B cell (primary cell): Measurements from ENCODE around the gene COL16A1. TPM values are rescaled to one million over a fixed set of nuclear protein-coding genes. Genes with fewer than 3 reads are reported as not detected.

Experiments
- ATAC-seq: fragments of 200-7000 bp; cut with Tn5 transposase; one replicate; pipeline ENCODE4 v1.10.0; 2021; ENCODE audit warnings: low read depth, mild to moderate bottlenecking, moderate number of reproducible peaks, moderate library complexity
- CTCF ChIA-PET: fragments of 350-600 bp; sonication (Branson Sonifier 250); formaldehyde crosslinking; loops from one replicate; lab custom pipeline; 2021; ENCODE audit warnings: antibody characterized with exemption, inconsistent platforms; lab: Charles Lee
- POLR2A ChIA-PET: fragments of 350-600 bp; sonication (Branson Sonifier 250); formaldehyde crosslinking; loops from one replicate; lab custom pipeline; 2021; ENCODE audit warnings: antibody characterized with exemption; lab: Charles Lee
- DNase-seq: peaks from one replicate; pipeline ENCODE4 v3.0.0; 2013
- H2AFZ ChIP-seq: 2 replicates; pipeline ENCODE4 v1.6.1; 2012; ENCODE audit warnings: mild to moderate bottlenecking, low read depth, low read length; ENCODE audit not compliant: insufficient read depth, poor library complexity, severe bottlenecking
- H3K27ac ChIP-seq, 2 donors: 1 replicate in 1 of 2; 2 replicates in 1 of 2; pipeline ENCODE4 v1.5.1; 2012 to 2013; ENCODE audit warnings: low read length in 2 of 2, mild to moderate bottlenecking in 2 of 2, moderate library complexity in 1 of 2
- H3K27me3 ChIP-seq, 4 experiments: fragments of 200-600 bp in 1 of 4; sonication (generic) in 1 of 4; replicated peaks in 1 of 4; 1 replicate in 2 of 4; 2 replicates in 2 of 4; pipeline versions ENCODE4 v1.6.1 to v1.7.0; 2013 to 2016; ENCODE audit warnings: low read length in 3 of 4, mild to moderate bottlenecking in 2 of 4, mixed read lengths in 1 of 4, moderate library complexity in 1 of 4; ENCODE audit not compliant: insufficient read depth in 4 of 4, control insufficient read depth in 3 of 4; ENCODE audit errors: control extremely low read depth in 1 of 4
- H3K36me3 ChIP-seq, 2 experiments: replicated peaks in 1 of 2; 1 replicate in 1 of 2; 2 replicates in 1 of 2; pipeline versions ENCODE4 v1.6.1 to v1.7.1; 2013; ENCODE audit warnings: low read length in 1 of 2; ENCODE audit not compliant: insufficient read depth in 2 of 2, control insufficient read depth in 1 of 2; ENCODE audit errors: control extremely low read depth in 1 of 2, extremely low read depth in 1 of 2
- H3K4me1 ChIP-seq, 2 donors: fragments of 200-600 bp in 1 of 2; sonication (generic) in 1 of 2; 1 replicate in 1 of 2; 2 replicates in 1 of 2; pipeline versions ENCODE4 v1.5.1 to v1.6.1; 2013 to 2017; ENCODE audit warnings: low read length in 2 of 2; ENCODE audit not compliant: control insufficient read depth in 2 of 2, insufficient read depth in 2 of 2
- H3K4me2 ChIP-seq: replicated peaks from 2 replicates; pipeline ENCODE3; 2012; ENCODE audit warnings: mild to moderate bottlenecking, low read depth, low read length; ENCODE audit not compliant: poor library complexity, severe bottlenecking
- H3K4me3 ChIP-seq, 5 experiments: fragments of 200-600 bp in 1 of 5; sonication (generic) in 1 of 5; 1 replicate in 3 of 5; 2 replicates in 2 of 5; pipeline versions ENCODE4 v1.5.1 to v1.7.0; 2011 to 2016; ENCODE audit warnings: low read length in 4 of 5, mild to moderate bottlenecking in 4 of 5, low read depth in 2 of 5, control low read depth in 1 of 5, moderate library complexity in 1 of 5; ENCODE audit not compliant: insufficient read depth in 1 of 5; ENCODE audit errors: control extremely low read depth in 1 of 5, extremely low read depth in 1 of 5
- H3K79me2 ChIP-seq: fragments of 200-600 bp; sonication (generic); one replicate; pipeline ENCODE4 v1.6.0; 2016; ENCODE audit warnings: low read length; ENCODE audit not compliant: control insufficient read depth, insufficient read depth
- H3K9ac ChIP-seq: fragments of 200-600 bp; sonication (generic); 2 replicates; pipeline ENCODE4 v1.6.1; 2017; ENCODE audit warnings: mild to moderate bottlenecking, low read length, moderate library complexity
- H3K9me3 ChIP-seq, 3 donors: one replicate each; pipeline versions ENCODE4 v1.6.1 to v1.7.1; 2013; ENCODE audit warnings: low read length in 2 of 3; ENCODE audit not compliant: control insufficient read depth in 2 of 3, insufficient read depth in 1 of 3; ENCODE audit errors: control extremely low read depth in 1 of 3
- H4K20me1 ChIP-seq: 2 replicates; pipeline ENCODE4 v1.6.0; 2012; ENCODE audit warnings: mild to moderate bottlenecking, low read length; ENCODE audit not compliant: insufficient read depth, control insufficient read depth, poor library complexity, severe bottlenecking
- H3K27ac Mint-ChIP-seq: one replicate; pipeline ENCODE4 v1.8.0; 2021; ENCODE audit warnings: mixed read lengths
- H3K27me3 Mint-ChIP-seq: one replicate; pipeline ENCODE4 v1.8.0; 2021; ENCODE audit warnings: mixed read lengths
- H3K4me1 Mint-ChIP-seq: one replicate; pipeline ENCODE4 v1.8.0; 2021; ENCODE audit warnings: mixed read lengths
- H3K4me3 Mint-ChIP-seq: one replicate; pipeline ENCODE4 v1.8.0; 2021; ENCODE audit warnings: mixed read lengths
- H3K9me3 Mint-ChIP-seq: one replicate; pipeline ENCODE4 v1.8.0; 2022; ENCODE audit warnings: mixed read lengths; ENCODE audit not compliant: insufficient read depth
- CTCF ChIP-seq: fragments of 200-600 bp; IDR thresholded peaks from one replicate; pipeline ENCODE4 v1.8.0; 2022; ENCODE audit warnings: antibody characterized with exemption, mild to moderate bottlenecking
- EZH2 ChIP-seq: IDR thresholded peaks from 2 replicates; pipeline ENCODE4 v1.6.1; 2012; ENCODE audit warnings: borderline replicate concordance, low read depth, mild to moderate bottlenecking, moderate library complexity, low read length; ENCODE audit not compliant: insufficient read depth, poor library complexity, severe bottlenecking
- WGBS: methylation state at CpG from one replicate; pipeline ENCODE4 v1.1.5; 2013; ENCODE audit warnings: missing lambda C conversion rate; ENCODE audit not compliant: insufficient coverage; 5-methylcytosine and 5-hydroxymethylcytosine counted together
- intact Hi-C: fragments of 100-400 bp; cut with micrococcal nuclease; formaldehyde crosslinking; loops from one replicate; pipeline ENCODE4 v1.10.0; 2022
- polyA plus RNA-seq: library from polyadenylated mRNA; depleted of rRNA; stranded (reverse); fragments of >200 nt; gene quantifications from 2 replicates; pipeline ENCODE4 v1.2.3, GENCODE V29; 2012
- total RNA-seq, 2 donors: library from RNA; stranded (reverse); fragments of 120-200 nt in 1 of 2; gene quantifications; 1 replicate in 1 of 2; 2 replicates in 1 of 2; pipeline versions ENCODE4 v1.2.3 to v1.2.4, GENCODE V29; 2013 to 2022

COL16A1 gene
- total and polyA plus RNA-seq, 2 donors (not counting 1 experiment from before 2014, with no cell fraction given): 0.07 TPM; not detected in 1

DNA sequence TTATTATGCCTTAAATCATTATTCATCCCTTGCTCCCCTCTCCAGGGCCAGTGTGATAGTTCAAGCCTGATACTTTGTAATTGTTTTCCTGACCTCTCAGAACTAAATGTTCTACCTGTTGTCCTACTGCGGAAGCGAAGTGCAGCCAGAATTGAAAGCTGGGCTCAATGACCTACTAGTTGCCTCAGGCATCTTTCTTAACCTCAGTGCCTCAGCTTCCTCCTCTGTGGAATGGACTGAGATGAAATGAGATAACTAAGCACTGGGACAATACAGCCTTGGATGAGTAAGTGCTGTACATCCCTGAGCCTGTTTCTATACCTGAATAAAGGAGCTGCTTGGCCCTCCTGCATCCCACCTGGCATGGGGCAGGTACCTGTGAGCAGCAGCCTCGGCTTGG is 26.4 kb downstream of the COL16A1 start:
- ChIA-PET CTCF (no interaction called here), POLR2A (no interaction called here)
- Histone ChIP-seq H3K9ac (no peak overlapping the region), H3K4me3 (no peak overlapping the region), H3K4me2 (no peak overlapping the region), H3K36me3 (no peaks in the 10 kb centered on the region), H4K20me1 (no peaks in the 10 kb centered on the region), H3K9me3 (no peaks in the 10 kb centered on the region), H3K27me3 (peaks cover 0 to 8% (median 0%) of the 10 kb centered on the region in 4 experiments), H3K27ac (no peak overlapping the region), H2AFZ (no peak overlapping the region), H3K79me2 (no peaks in the 10 kb centered on the region), H3K4me1 (no peaks in the 10 kb centered on the region)
- intact Hi-C loops: no loop called here
- DNase-seq (no peak), ATAC-seq (no peak)
- H3K9me3 Mint-ChIP-seq: no peaks in the 10 kb centered on the region
- H3K27ac Mint-ChIP-seq: no peak overlapping the region
- H3K27me3 Mint-ChIP-seq: peaks cover 24% of the 10 kb centered on the region
- TF ChIP-seq CTCF (no peak), EZH2 (no peak)
- 93% methylated on average over 1 of the region's 3 CpGs for WGBS
- H3K4me3 Mint-ChIP-seq: no peak overlapping the region
- no peaks in the 10 kb centered on the region for H3K4me1 Mint-ChIP-seq

DNA sequence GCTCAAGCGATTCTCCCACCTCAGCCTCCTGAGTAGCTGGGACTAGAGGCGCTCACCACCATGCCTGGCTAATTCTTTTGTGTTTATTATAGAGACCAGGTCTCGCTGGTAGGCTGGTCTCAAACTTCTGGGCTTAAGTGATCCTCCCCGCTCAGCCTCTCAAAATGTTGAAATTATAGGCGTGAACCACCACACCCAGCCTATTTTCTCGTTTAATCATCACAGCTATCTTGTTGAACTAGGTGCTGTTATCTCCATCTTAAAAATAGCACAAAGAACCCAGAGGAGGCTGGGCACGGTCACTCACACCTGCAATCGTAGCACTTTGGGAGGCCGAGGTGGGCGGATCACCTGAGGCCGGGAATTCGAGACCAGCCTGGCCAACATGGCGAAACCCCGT is 28.1 kb downstream of the COL16A1 start:
- no peak overlapping the region for H3K4me3 ChIP-seq
- no peak overlapping the region for H3K27ac Mint-ChIP-seq
- H3K79me2 ChIP-seq: no peaks in the 10 kb centered on the region
- no peaks in the 10 kb centered on the region for H4K20me1 ChIP-seq
- 94% methylated on average over 10 of the region's 14 CpGs for WGBS
- H3K27me3 ChIP-seq: peaks cover 0 to 13% (median 1%) of the 10 kb centered on the region in 4 experiments
- POLR2A ChIA-PET: no interaction called here
- H3K4me2 ChIP-seq: no peak overlapping the region
- no peak for TF ChIP-seq CTCF
- no peak for TF ChIP-seq EZH2
- CTCF ChIA-PET: interaction anchor here (1.4 kb wide), 1 partner anchor 387 kb away, joined by 3 read pairs; no protein-coding TSS in a partner anchor
- peaks cover 28% of the 10 kb centered on the region for H3K27me3 Mint-ChIP-seq
- H3K4me3 Mint-ChIP-seq: no peak overlapping the region
- H3K27ac ChIP-seq: no peak overlapping the region
- ATAC-seq: no peak
- no peaks in the 10 kb centered on the region for H3K4me1 ChIP-seq
- DNase-seq: no peak
- H3K4me1 Mint-ChIP-seq: no peaks in the 10 kb centered on the region
- no peaks in the 10 kb centered on the region for H3K9me3 Mint-ChIP-seq
- no peak overlapping the region for H3K9ac ChIP-seq
- intact Hi-C loops: no loop called here
- no peak overlapping the region for H2AFZ ChIP-seq
- H3K9me3 ChIP-seq: no peaks in the 10 kb centered on the region
- no peaks in the 10 kb centered on the region for H3K36me3 ChIP-seq
